HG02938 (cell line): ENCODE results near the gene HUS1.
"Not testable (repeated sequence)": the region's sequence is repeated elsewhere in the genome, so short reads cannot be mapped to it uniquely, and the experiment has no call there.

Experiments
- ATAC-seq: cut with Tn5 transposase; IDR thresholded peaks from one replicate; pipeline ENCODE4 v1.9.1; 2021; ENCODE audit warnings: mild to moderate bottlenecking, moderate library complexity; ENCODE audit not compliant: unreplicated experiment

The HUS1 gene

DNA sequence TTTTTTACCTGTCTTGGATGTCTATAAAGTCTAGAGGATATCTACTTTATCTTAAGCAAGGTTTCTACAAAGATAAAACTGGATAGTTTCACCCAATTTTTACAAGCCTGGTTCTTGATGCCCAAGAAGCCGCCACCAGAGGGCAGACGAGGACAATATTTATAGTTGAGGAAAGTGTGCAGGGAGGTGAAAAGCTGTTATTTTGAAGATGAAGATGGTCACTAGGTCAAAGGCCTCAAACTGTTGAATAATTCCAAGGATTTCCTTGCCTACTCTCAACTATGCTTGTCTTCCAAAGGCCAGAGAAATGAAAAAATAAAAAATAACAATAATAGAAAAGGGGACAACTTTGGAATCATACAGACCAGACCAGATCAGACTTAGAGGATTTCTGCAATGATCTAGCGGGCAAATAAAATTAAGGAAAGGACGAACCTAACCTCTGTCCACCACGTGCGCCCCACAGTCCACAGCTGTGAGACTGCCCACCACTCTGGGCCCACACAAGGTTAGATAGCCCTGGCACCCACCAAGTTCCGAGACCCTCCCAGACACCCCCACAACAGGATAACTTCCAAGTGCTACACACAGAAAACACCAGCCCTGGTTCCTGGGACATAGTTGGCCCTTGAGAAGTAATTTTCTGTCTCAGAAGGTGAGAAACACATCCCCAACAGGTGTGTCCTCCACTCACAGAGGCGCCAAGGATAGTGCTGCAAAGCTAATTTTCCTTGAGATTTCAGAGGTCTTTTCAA is 34.0 kb downstream of the HUS1 start:
- ATAC-seq, result peak; percentile 72

DNA sequence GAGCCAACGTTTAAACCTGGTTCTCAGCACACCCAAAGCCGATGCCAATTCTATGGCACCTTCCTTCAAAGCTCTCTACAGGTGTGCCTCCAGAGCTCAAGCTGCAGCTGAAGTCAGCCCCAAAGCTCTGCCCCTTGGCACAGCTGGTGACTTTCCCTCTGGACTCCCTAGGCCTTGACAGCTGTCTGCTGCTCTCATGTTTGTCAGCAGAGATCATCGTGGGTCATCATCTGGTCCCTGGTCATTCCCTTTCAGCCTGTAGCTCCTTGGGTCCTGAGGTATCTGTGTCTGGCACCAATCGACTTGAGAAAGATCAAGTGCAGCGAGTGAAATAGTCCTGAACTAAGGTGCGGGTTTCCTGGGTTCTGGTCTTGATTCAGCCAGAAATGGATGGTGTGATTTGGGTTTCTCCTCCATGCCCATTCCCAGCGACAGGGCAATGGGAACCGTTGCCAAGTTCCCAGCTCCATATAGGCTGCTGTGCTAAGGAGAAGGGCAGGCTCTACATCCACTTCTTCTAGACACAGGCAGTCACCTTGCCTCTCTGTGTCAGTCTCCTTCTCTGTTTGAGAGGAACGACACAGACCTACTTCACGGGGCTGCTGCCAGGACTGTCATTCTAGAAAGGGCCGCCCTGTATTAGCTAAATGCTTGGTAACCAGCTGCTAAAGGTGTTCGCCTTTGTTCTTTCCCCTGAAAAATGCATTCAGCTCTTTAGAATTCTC is 34.7 kb downstream of the HUS1 start:
- no peak for ATAC-seq

GRCh38 chr7:47943676-47944474 is 35.5 kb downstream of the HUS1 start:
- ATAC-seq, result no peak

DNA sequence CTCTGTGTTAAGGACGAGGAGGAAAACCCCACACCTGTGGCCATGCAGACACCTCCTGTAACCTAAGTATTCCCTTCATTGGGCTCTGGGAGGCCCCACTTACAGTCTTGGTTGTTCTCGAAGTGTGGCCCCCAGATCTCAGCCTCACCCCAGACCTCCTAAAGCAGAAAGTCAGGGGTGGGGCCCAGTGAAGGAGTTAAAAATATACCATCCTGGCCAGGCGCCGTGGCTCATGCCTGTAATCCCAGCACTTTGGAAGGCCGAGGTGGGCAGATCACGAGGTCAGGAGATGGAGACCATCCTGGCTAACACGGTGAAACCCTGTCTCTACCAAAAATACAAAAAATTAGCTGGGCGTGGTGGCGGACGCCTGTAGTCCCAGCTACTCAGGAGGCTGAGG is 36.8 kb downstream of the HUS1 start:
- not testable (repeated sequence) for ATAC-seq

DNA sequence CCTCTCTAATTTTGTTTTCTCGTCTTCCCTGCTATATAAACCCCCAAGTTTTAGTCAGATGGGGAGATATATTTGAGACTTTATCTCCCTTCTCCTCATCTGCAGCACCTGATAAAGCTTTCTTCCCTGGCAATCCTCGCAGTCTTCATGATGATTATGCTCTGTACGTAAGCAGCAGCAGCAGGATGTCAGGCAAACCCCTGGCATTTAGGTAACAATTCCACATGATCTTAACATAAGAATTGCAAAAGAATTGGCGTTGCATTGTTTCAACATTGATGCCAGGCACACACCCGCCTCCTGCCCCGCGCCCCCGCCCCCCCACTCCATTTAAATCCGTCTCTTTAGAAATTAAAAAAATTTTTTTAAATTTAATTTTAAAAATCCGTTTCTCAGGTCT is 37.3 kb downstream of the HUS1 start:
- ATAC-seq, result no peak

DNA sequence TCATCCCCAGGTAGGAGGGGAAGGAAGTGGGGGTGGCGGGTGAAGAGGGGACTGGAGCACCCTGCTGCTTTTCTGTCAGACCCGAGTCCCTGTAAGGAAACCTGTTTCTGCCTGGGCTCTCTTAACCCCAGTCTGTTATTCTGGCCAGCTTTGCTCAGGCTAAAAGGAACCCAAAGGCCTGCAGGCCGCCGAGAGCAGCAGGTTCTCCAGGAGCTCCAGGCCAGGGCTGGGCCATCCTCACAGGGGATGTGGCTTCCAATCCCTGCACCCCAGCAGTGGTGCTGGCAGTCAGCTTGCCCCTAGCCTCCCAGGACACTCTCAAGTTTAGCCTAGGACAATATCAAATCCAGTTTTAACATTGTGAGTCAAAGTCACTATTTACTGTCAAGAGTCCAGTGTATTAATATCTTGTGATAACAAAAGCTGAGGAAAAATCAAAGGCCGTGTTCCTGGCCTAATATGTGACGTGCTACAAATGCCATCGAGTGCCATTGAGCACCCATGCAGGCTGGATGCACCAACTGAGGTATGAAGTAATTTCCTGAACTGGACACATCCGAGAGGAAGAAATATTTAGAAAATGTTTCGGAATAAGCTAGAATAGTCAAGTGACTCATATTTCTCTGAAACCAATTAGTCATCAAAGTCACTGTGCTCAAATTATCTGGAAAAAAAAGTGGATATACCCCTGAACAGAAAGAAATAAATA is 38.1 kb downstream of the HUS1 start:
- ATAC-seq, result no peak

DNA sequence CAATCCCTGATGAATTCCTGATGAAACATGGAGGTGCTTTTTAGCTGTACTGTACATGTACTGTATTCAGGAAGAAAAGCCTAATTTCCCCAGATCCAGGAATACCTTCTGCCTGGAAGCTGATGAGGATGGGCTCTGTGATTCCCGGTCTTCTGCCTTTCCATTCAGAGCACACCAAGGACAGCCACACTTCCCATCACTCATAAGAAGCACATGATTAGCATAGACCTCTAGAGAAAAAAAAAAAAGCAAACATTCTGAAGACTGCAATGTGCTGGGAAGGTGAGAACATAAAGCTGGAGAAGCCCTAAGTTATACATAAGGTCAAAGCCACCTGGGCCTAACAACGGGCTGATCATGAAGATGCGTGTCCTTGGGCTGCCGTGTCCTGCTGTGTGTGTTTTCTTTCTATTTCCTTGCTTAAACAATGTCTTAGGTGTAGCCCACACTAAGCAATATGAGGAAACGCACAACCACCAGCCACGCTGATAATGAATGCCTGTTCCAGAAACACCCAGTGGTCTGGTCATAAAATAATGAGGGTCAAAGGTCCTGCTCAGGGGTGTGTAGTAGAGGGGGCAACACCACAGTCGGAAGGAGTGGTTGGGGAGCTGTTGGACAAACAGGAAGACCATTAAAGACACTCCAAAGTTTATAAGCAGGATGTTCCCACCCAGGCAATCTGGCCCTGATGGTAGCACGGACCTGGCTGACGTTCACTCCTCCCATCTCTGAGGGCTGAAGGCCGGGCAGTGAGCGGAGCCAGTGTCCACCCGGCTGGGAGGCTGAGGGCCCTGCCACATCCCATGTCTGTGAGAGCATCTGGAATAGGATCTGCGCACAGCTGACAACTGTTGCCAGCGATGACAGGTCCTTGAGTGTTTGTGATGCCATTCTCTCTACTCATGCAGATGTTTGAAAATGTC is 39.1 kb downstream of the HUS1 start:
- ATAC-seq, result no peak

- ATAC-seq, result no peak
These were observed 39.9 kb downstream of the HUS1 start for GRCh38 chr7:47939425-47940036.

DNA sequence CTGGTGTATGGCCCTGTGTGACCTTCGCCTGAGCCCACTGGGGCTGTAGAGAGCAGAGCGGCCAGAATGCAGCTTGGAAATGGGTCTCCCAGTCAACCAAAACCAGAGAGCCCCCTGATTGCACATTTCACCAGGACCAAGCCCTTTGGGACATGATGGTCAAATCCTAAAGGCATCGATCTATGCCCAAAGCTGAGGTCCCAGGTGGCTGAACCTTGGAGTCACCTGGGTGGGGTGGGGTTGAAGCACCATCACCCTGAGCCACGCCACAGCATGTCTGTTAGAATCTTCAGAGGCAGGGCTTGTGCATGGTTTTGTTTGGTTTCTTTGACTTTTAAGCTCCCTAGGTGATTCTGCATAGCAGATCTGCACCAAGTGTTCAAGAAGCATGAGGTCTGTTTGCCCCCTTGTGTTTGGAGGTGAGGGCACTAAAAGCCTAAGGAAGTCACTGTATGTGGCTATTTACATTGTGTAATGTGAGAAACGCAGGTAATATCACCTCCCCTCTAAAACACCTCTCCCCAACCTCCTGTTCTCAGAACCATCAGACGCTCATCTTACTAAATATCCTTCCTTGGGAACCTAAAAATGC is 40.7 kb downstream of the HUS1 start:
- no peak for ATAC-seq

DNA sequence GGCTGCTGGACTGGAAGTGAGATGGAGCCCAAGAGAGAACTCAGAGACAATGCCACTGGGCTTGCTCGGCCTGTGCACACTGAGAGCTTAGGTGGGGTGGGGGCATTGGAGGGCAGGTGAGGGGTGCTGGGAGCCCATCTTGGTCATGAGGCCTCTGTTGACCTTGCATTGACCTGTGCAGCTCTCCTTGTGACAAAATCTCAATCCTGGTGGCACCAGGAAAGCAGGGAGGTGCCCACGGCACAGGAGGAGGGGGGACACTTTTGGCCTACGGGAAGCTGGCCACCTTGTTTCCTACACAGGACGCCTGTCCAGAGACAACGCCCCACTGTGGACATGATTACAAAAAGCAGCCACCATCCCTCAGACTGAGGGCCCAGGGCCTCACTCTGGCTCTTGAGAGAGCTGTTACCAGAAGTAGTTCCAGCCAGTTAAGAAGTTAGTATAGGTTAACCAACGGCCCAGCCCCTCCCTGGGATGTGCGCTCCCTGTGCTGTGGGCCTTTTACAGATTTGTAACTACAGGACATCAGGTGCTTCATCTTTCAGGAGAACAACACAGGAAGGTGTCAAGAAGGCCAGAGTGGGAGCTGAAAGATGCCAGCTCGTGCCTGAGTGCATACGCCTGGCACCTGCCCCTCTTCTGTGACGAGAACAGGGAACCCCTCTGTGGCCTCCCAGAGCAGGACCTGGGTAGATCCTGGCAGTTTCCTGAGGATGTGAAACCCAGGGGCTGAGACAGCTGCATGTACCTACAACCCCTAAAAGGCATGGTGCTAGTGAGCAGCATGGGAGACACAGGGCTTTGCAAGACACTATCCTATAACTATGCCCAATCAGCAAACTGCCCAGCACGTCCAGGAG is 41.5 kb downstream of the HUS1 start:
- peak; percentile 49 for ATAC-seq

DNA sequence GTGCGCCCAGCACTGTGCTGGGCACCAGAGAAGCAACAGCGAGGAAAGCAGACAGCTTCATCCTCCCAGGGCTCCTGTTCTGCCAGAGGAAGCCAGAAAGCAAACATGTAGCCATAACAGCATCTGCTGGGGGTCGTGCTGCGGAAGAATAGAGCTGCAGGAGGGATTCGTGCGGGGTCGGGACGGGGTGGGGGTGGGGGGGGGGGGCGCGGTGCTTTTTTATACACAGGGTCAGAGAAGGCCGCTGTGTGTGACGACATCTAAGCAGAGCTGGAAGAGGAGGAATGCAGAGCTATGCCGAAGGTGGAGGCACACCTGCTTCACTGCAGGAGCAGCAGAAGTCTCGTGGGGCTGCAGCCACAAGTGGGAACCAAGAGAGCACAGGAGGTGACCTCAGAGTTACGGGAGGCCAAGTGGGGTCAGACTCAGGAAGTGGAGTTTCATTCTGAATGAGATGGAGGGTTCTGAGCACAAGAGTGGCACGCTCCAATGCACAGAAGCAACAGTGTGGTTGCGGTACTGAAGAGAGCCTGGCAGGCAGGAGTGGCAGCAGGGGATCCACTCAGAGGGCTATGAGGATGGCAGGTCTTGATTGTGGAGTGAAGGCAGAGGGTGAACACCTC is 42.2 kb downstream of the HUS1 start:
- ATAC-seq, result peak; percentile 95

DNA sequence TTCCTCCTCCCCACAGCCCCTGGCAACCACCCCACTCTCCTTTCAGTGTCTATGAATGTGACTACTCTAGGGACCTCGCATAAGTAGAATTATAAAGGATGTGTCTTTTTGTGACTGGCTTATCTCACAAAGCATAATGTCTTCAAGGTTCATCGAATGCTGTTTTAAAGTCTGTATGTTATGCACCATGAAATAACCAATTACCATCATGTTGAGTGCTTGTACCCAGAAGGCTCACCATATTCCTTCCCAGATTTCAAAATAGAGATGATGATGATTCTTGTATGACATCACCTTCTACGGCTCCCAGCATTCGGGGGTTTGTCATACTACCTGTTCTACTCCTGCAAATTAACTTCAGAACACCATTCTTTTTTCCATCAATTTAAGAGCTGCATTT is 43.1 kb downstream of the HUS1 start:
- ATAC-seq, result no peak

DNA sequence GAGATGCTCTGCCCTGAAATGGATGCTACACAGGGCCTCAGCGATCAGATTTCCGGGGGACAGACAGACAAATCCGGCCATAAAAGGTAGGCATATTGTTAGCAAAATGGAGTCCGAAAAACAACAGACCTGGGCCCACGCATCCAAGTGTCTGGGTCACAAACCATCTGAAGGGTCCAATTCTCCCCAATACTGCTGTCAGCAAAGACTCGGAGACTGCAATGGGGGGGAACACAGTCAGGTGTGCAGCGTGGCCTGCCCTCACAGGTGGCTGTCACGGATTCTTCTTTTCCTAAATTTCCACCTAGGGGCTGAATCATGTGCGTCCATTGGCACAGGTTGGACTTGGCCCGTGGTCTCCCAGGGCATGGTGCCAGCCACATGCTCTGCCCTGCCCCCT is 44.1 kb downstream of the HUS1 start:
- no peak for ATAC-seq

- no peak for ATAC-seq
These were observed 44.6 kb downstream of the HUS1 start for GRCh38 chr7:47934831-47935230.

- ATAC-seq, result no peak
These were observed 46.2 kb downstream of the HUS1 start for GRCh38 chr7:47933215-47933614.

DNA sequence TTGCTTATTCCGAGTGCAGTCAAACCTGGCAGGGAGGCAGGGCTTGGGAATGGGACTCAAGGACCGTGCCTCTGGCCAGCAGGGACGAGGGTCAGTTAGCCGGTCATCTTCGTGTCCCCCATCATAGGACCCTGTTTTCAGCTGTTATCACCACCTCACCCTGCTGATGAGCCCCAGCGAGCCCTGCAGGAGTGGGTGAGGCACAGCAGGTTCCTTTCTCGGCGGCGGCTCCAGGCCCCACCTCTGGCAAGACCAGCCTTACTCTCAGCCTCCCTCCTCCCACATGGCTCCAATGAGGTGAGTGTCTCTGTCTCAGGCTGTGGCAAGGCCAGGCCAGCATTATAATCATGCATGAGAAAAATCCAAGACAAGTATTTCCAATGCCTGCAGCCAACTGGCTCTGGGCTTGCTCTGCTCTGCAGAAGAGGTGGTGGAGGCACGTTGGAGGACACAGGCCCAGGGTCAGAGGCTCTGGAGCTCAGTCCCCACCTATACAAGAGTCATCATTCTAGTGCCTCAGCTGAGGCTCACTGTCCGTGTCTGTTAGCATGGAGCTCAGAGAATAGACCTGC is 46.9 kb downstream of the HUS1 start:
- ATAC-seq, result no peak

- no peak for ATAC-seq
These were observed 47.4 kb downstream of the HUS1 start for GRCh38 chr7:47932016-47932415.
